OCI-M1 (cell line): ENCODE data around the gene CCDC142.

Experiments
- DNase-seq: peaks from one replicate; lab custom pipeline; 2025; lab: John Stamatoyannopoulos, UW

The CCDC142 gene

GRCh38 chr2:74482801-74483674 lies at the start of gene CCDC142, which contains the start of gene TTC31:
CCDC142 (minus strand) TSS chr2:74482998; CDS start chr2:74482837, 161 bp downstream.
TTC31 (plus strand) TSS chr2:74483081; CDS start chr2:74483096, 15 bp downstream.
- peak; percentile 94 for DNase-seq

DNA sequence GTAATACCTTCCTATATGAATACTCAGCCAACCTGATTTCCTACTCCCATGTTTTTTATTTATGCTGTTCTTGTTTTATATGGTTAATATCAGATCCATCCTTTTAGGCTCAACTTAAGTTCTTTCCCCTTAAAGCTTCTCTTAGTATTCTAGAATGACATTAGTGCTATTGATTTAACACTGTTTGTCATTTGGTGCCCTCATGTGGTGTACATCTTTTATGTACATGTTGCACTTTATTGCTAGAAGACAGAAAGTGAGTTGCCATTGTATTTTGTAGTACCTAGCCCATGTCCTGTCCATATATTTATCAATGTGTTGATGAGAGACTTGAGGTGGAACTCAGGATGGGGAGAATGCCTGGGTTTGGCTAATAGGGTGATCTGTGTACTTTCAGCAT lies 49.4 kb upstream of the CCDC142 start:
- peak; percentile 39 for DNase-seq

DNA sequence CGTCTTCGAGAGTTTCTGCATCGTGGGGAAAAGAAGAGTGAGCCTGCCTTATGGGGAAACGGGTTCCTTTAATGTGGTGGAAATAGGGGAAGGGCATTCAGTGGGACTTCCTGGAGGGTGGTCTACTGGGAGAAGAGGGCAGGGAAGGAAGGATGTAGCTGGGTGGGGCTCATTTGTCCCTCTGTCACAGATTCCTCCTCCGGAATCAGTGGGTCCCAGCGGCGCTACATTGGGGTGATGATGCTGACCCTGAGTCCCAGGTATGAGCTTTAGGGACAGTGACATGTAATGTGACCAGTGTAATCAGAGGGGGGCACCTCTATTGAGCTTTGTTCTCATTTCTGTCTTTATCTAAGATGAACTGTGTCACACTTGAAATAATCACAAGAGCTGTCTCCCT lies 48.9 kb upstream of the CCDC142 start:
- no peak for DNase-seq

DNA sequence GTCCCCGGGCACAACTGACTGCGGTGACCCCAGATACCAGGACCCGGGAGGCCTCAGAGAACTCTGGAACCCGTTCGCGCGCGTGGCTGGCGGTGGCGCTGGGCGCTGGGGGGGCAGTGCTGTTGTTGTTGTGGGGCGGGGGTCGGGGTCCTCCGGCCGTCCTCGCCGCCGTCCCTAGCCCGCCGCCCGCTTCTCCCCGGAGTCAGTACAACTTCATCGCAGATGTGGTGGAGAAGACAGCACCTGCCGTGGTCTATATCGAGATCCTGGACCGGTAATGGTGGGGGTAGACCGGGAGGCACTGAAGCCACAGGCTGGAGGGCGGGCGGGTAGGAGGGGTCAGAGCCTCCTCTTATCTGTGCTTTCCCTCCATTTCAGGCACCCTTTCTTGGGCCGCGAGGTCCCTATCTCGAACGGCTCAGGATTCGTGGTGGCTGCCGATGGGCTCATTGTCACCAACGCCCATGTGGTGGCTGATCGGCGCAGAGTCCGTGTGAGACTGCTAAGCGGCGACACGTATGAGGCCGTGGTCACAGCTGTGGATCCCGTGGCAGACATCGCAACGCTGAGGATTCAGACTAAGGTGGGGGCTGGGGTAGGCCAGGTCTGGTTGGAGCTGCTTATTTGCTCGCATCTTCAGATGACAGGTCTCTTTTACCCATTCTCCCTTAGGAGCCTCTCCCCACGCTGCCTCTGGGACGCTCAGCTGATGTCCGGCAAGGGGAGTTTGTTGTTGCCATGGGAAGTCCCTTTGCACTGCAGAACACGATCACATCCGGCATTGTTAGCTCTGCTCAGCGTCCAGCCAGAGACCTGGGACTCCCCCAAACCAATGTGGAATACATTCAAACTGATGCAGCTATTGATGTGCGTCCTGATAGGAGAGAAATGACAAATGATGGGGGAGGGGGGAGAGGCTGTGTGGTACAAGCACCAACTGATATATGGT lies 47.7 kb upstream of the CCDC142 start:
- peak; percentile 87 for DNase-seq

DNA sequence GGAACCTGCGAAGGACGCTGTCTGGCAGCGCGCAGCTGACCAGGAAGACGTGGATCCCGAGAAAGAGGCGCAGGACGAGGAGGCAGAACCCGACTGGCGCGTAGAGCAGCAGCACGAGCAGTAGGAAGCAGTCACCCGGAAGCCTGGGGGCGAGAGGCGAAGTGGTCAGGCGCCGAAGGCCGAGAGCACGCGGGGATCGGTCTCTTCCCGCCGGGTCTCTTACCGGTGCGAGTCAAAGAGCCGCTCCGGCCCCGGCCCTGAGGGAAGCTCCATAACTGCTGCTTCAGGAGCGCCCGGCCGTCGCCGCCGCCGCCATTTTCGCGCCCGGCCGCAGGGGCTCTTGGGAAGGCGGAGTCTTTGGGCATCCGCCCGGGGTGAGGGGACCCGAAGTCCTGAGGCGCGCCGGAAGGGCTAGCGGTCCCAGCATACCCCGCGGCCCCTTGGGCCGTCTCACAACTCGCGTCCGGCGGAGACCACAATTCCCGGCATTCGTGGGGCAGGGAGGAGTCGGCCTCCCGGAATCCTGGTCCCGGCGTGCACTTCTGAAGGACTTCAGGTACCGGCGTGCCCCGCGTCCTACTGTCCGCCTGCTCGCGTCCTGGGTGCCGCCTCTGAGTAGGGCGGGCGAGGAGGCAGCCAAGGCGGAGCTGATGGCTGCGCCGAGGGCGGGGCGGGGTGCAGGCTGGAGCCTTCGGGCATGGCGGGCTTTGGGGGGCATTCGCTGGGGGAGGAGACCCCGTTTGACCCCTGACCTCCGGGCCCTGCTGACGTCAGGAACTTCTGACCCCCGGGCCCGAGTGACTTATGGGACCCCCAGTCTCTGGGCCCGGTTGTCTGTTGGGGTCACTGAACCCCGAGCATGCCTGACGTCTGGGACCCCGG lies 46.8 kb upstream of the CCDC142 start, which contains the start of the genes AUP1 and HTRA2:
AUP1 (minus strand) TSS at position 350 of the 882 bp plus-strand sequence; CDS start at position 273, 77 bp downstream.
HTRA2 (plus strand) TSS at position 577 of the 882 bp plus-strand sequence; CDS start at position 651, 74 bp downstream.
- DNase-seq = peak; percentile 97

DNA sequence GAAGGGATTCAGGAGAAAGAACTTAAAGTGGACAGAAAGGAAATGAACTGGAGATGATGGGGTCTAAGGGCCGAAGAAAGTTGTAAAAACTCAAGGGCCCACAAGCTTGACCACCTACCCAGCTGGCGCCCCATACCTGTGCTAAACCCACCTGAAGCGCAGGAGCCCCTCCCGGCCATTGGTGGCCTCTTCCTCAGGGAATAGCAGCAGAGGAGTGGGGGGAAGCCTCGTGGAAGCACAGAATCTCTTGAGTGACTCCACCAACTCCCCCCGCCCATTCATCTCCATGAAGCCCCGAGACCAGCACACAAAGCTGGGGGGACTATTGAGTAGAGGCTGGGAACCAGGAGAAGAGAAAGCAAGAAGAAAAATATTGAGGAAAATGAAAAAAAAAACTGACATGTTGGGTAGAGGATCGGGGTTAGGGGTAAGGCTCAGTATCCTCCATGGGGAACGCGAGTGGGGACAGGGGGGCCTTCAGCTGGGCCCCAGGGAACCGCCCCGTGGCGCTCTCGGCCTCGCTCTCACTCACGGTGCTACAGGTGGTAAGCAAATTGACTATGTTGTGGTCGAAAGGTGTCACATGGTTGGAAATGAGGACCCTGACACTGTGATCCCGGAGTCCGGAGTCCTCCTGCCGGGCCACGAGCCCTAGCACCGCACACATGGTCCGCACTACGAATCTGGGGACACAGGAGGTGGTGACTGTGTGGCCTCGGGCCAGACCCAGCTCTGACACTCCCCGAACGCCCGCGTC lies 46.0 kb upstream of the CCDC142 start:
- peak; percentile 58 for DNase-seq

- DNase-seq = no peak
These were observed 44.9 kb upstream of the CCDC142 start for GRCh38 chr2:74527741-74528140.

DNA sequence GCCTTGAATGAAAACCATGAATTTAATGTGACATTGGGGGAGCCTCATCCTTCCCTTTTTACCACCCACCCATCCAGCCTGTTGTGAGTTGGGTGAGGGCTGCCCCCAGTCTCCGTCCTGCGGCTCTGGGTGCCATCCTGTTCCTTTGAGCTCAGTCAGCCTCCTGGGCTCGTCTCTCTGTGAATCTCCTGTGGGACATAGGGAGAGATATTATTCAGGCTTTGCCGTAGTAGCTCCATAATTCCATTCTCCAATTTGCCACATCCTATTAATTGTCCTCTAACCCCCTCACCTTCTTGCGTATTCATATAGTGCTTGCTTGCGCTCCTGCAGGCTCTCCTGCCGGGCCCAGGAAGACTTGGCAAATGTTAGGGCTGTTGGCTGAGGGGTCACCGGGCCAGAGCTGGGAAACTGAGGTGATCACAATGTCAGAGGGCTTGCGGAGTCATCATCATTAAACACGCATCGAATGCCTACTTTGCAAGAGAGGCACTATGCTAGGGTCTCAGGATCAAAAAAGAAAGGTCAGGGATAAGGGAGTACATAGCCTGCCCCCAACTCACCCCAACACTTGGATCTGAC lies 43.9 kb upstream of the CCDC142 start:
- DNase-seq = no peak

DNA sequence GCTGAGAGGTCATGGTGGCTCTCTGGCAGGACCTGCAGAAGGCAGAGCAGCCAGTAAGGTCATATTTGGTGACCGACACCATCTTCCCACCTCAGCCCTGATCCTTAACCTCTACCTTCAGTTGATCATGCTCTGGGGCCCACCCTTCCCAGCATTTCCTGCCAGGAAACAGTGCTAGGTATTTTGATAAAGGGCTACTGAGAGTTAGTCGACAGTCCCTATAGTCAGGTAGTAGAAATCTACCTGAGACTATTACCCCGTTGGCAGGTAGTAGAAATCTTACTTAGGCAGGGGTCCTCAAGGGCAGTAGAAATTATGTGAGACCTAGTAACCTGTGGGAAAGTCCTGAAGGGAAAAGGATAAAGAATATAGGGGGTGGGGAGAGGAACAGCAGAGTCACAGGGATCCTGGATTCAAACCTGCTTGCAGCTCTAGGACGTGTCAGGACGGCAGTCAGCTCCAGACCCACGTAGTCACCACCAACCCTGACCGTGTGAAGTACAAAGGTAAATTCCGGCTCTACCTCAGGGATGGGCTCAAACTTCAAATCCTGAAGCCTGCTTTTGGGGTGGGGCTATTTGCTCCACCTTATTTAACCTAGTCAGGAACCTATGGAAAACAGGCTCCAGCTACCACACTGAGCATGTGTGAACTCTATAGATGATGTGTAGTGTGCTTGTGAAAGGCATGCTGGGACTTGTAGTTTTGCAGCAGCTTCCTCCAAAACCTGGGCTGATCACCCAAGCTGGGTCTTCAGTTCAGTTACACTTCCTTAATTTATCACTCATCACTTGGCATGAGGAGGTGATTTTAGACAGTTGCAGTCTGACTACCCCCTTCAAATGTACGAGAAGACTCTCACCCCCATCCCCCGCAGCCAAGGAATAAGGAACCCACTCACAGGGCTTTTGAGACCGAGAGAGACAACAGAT lies 43.2 kb upstream of the CCDC142 start, which contains the start of gene DQX1:
DQX1 (minus strand) TSS at position 515 of the 932 bp plus-strand sequence; CDS start at position 13, 502 bp downstream.
- DNase-seq = peak; percentile 51

GRCh38 chr2:74524955-74525716 lies 42.3 kb upstream of the CCDC142 start:
- no peak for DNase-seq

DNA sequence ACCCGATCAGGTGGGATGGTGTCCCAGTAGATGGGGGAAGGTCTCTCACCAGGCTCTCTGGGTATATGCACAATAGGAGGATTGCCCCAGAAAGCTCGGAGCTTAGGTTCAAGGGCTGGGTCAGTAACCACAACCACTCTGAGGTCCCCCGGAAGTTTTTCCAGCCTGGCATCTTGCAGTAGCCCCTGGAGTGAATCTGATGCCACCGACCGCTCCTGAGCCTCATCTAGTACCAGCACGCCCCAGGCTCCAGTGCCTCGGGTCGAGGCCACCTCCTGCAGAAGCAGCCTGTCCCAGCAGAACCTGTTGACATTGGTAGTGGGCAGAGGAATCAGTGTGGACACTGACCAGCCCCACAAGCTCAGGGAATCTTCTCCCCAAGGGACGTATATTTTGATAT lies 41.2 kb upstream of the CCDC142 start:
- DNase-seq = no peak

DNA sequence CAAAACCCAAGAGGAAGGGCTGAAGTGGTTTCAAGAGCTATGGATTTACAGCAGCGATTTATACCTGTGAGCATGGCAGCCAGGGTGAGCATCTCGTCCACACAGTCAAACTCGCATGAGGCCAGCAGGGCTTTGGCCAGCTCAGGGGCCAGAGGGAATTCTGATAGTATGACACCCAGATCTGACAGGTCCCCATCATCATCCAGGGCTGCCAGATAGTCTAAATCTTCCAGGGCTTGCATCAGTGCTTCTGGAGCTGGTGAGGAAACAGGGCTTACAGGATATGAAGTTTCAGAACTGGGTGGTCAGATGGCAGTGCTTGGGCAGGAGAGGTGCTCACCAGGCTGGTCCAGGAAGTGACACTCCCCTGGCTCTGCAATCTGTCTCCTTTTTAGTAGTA lies 39.7 kb upstream of the CCDC142 start:
- no peak for DNase-seq

- DNase-seq = no peak
These were observed 33.9 kb upstream of the CCDC142 start for GRCh38 chr2:74516650-74517049.

DNA sequence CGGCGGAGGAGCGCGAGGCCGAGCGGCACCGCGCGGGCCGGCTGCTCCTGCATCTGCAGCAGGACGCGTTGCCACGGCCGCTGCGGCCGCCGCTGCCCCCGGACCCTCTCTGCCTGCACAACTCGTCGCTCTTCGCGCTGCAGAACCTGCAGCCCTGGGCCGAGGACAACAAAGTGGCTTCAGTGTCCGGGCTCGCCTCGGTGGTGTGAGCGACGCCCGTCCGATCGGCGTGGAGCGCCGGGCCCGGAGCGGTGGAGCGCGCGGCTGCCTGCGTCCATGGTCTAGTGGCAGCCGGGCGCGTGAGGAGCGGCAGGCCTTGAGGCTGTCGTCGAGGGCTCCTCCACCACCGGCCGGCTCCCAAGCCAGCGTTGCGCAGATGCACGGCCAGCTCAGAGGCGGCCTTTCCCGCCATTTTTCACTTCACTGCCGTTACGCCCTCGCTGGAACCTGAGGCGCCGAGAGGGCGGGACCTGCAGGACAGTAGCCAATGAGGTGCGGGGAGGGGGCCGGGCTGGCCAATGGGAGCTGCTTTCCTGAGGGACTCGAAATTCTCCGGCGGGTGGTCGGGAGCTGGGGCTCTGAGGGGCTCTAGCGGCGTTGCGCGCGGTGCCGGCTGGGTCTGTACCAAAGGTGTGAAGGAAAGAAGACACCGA lies 33.3 kb upstream of the CCDC142 start:
- DNase-seq = no peak

GRCh38 chr2:74515271-74515980 lies 32.6 kb upstream of the CCDC142 start:
- DNase-seq = no peak

GRCh38 chr2:74514368-74515270 lies 31.8 kb upstream of the CCDC142 start, which contains the start of gene TLX2:
TLX2 (plus strand) TSS chr2:74514450; CDS start chr2:74514807, 357 bp downstream.
- no peak for DNase-seq
